H1 (cell line): Measurements from ENCODE around the gene ROBO2.

Source experiments
- MAX ChIP-seq: IDR thresholded peaks from 2 replicates; pipeline ENCODE4 v1.6.1; 2012; ENCODE audit warnings: inconsistent platforms
- TF ChIP-seq, protein P1 (sequence below), 3 experiments: IDR thresholded peaks; 1 replicate in 2 of 3; 2 replicates in 1 of 3; pipeline versions ENCODE4 v1.5.1 to v1.6.1; 2011; ENCODE audit warnings: low read length in 3 of 3, mild to moderate bottlenecking in 3 of 3, inconsistent platforms in 2 of 3, low read depth in 1 of 3, moderate library complexity in 1 of 3; ENCODE audit not compliant: insufficient read depth in 1 of 3; ENCODE audit errors: control extremely low read depth in 1 of 3
- TF ChIP-seq, protein P2 (sequence below): IDR thresholded peaks from 2 replicates; pipeline ENCODE4 v1.6.1; 2011; ENCODE audit warnings: low read length, improper control_type of control experiment

DNA sequence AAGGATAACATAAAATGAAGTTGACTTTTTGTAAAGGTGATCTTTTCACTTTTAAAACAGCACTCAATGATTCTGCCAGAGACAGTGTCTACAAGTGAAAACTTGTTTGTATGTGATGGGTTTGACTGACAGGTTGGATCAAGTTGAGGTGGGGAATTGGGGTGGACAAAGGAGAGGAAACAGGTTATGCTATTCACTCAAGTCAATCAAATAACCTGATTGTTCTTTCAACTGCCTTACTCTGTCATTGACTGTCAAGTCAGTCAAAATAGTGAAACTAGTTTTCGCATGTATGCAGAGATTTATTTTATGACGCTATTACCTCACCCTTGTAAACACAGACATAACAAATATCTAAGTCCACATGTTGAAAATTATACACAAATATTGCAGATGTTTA lies 187.7 kb downstream of the ROBO2 start:
- TF ChIP-seq, protein P1, sequence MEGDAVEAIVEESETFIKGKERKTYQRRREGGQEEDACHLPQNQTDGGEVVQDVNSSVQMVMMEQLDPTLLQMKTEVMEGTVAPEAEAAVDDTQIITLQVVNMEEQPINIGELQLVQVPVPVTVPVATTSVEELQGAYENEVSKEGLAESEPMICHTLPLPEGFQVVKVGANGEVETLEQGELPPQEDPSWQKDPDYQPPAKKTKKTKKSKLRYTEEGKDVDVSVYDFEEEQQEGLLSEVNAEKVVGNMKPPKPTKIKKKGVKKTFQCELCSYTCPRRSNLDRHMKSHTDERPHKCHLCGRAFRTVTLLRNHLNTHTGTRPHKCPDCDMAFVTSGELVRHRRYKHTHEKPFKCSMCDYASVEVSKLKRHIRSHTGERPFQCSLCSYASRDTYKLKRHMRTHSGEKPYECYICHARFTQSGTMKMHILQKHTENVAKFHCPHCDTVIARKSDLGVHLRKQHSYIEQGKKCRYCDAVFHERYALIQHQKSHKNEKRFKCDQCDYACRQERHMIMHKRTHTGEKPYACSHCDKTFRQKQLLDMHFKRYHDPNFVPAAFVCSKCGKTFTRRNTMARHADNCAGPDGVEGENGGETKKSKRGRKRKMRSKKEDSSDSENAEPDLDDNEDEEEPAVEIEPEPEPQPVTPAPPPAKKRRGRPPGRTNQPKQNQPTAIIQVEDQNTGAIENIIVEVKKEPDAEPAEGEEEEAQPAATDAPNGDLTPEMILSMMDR (IDR thresholded peaks at IDR 0.05; ENCODE audit: control extremely low read depth in 1 of 3, insufficient read depth in 1 of 3, low read depth in 1 of 3, low read length in 3 of 3): no peak
- TF ChIP-seq, protein P2, sequence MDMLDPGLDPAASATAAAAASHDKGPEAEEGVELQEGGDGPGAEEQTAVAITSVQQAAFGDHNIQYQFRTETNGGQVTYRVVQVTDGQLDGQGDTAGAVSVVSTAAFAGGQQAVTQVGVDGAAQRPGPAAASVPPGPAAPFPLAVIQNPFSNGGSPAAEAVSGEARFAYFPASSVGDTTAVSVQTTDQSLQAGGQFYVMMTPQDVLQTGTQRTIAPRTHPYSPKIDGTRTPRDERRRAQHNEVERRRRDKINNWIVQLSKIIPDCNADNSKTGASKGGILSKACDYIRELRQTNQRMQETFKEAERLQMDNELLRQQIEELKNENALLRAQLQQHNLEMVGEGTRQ: no peak
- no peak for TF ChIP-seq MAX
